ENCODE data around the gene UNC13B.

The UNC13B gene

DNA sequence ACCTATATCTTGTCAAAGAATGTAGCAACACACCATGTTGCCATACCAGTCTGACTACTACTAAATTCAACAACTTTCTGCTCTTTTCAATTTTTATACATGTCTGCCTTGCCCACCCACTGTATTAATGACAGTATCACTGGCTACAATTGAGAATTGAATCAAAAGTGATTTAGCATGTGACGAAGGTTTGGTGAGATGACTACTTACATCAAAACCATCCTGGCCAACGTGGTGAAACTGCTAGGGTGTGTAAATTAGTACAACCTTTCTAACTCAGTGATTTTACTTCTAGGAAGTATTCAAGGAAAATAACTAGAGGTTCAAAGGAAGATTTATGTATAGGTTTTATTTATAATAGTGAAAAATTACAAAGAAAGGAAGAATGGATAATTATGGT lies 109.8 kb downstream of the UNC13B start:
- H3K4me1 ChIP-seq (ENCODE audit: control insufficient read depth, insufficient read depth, low read length), result no peaks in the 10 kb centered on the region
- ChIA-PET CTCF (interaction anchor here (1.2 kb wide), 1 partner anchor 13 kb away, joined by 4 read pairs; no protein-coding TSS in a partner anchor), POLR2A (no interaction called here)
- H3K9me3 ChIP-seq (ENCODE audit: control insufficient read depth, insufficient read depth, low read depth, low read length), result no peaks in the 10 kb centered on the region
- H3K4me3 ChIP-seq (ENCODE audit: low read depth, low read length), result no peak overlapping the region
- TF ChIP-seq ZFP41 (tag by site-specific recombination; IDR thresholded peaks at IDR 0.05; ENCODE audit: borderline replicate concordance), result no peak
- TF ChIP-seq HOXD13 (CRISPR knock-in tag; IDR thresholded peaks at IDR 0.05; ENCODE audit: borderline replicate concordance), result no peak
- no peak for TF ChIP-seq RBAK (tag by site-specific recombination; IDR thresholded peaks at IDR 0.05)
- TF ChIP-seq ZNF521 (tag by site-specific recombination; IDR thresholded peaks at IDR 0.05), result no peak
- no peak for TF ChIP-seq ZNF354C (tag by site-specific recombination; IDR thresholded peaks at IDR 0.05; ENCODE audit: borderline replicate concordance, low read depth)
- no peak for TF ChIP-seq ZNF610 (tag by site-specific recombination; IDR thresholded peaks at IDR 0.05; ENCODE audit: borderline replicate concordance)
- TF ChIP-seq, protein P1, sequence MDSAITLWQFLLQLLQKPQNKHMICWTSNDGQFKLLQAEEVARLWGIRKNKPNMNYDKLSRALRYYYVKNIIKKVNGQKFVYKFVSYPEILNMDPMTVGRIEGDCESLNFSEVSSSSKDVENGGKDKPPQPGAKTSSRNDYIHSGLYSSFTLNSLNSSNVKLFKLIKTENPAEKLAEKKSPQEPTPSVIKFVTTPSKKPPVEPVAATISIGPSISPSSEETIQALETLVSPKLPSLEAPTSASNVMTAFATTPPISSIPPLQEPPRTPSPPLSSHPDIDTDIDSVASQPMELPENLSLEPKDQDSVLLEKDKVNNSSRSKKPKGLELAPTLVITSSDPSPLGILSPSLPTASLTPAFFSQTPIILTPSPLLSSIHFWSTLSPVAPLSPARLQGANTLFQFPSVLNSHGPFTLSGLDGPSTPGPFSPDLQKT (IDR thresholded peaks at IDR 0.05; ENCODE audit: borderline replicate concordance, low read depth, low read length), result no peak
- no peak for TF ChIP-seq MYNN (tag by site-specific recombination; IDR thresholded peaks at IDR 0.05; ENCODE audit: borderline replicate concordance)
- TF ChIP-seq ZNF24 (tag by site-specific recombination; IDR thresholded peaks at IDR 0.05), result no peak
- TF ChIP-seq ZNF416 (tag by site-specific recombination; IDR thresholded peaks at IDR 0.05), result no peak
- TF ChIP-seq ZNF121 (tag by site-specific recombination; IDR thresholded peaks at IDR 0.05), result no peak
- no peak for TF ChIP-seq ZNF366 (tag by site-specific recombination; conservative IDR thresholded peaks at IDR 0.05)
- no peak for TF ChIP-seq ZNF37A (tag by site-specific recombination; IDR thresholded peaks at IDR 0.05)
- TF ChIP-seq, protein P2, sequence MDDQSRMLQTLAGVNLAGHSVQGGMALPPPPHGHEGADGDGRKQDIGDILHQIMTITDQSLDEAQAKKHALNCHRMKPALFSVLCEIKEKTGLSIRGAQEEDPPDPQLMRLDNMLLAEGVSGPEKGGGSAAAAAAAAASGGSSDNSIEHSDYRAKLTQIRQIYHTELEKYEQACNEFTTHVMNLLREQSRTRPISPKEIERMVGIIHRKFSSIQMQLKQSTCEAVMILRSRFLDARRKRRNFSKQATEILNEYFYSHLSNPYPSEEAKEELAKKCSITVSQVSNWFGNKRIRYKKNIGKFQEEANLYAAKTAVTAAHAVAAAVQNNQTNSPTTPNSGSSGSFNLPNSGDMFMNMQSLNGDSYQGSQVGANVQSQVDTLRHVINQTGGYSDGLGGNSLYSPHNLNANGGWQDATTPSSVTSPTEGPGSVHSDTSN (CRISPR knock-in tag; IDR thresholded peaks at IDR 0.05), result no peak
- TF ChIP-seq ZNF830 (tag by site-specific recombination; IDR thresholded peaks at IDR 0.05; ENCODE audit: low read depth), result no peak
- no peak for TF ChIP-seq ZNF175 (tag by site-specific recombination; IDR thresholded peaks at IDR 0.05)
- no peak overlapping the region for H3K27ac ChIP-seq (ENCODE audit: extremely low read depth, low read depth, low read length)
- no peaks in the 10 kb centered on the region for H3K36me3 ChIP-seq (ENCODE audit: control insufficient read depth in 2 of 2, insufficient read depth in 1 of 2, low read length in 2 of 2)

DNA sequence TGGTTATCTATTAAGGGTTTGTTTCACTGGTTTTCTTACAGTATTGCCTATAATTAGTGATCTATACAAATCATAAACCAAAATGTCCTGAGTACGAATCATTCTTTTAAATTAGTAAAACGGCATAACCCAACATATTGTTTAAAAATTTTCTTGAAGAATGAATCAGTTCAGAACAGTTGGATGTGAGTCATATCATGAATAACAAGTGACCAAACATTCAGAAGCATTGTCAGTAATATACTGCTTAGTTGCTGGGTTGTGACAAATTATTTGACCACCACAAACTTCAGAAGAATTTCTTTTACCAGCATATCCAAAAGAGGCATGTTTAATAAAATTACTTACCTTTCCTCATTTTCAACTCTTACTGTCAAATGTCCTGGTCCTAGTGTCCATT lies 111.2 kb downstream of the UNC13B start:
- CTCF ChIA-PET, result interaction anchor here (1.6 kb wide), 1 partner anchor 156 kb away, joined by 5 read pairs; no protein-coding TSS in a partner anchor
- no peak for TF ChIP-seq ZNF248 (tag by site-specific recombination; IDR thresholded peaks at IDR 0.05)
- TF ChIP-seq ZNF426 (tag by site-specific recombination; IDR thresholded peaks at IDR 0.05), result no peak
- TF ChIP-seq ZNF335 (tag by site-specific recombination; conservative IDR thresholded peaks at IDR 0.05), result no peak
- TF ChIP-seq ZNF76 (tag by site-specific recombination; IDR thresholded peaks at IDR 0.05; ENCODE audit: borderline replicate concordance, low read depth), result no peak
- TF ChIP-seq ZNF169 (tag by site-specific recombination; IDR thresholded peaks at IDR 0.05), result no peak
- TF ChIP-seq, protein P3, sequence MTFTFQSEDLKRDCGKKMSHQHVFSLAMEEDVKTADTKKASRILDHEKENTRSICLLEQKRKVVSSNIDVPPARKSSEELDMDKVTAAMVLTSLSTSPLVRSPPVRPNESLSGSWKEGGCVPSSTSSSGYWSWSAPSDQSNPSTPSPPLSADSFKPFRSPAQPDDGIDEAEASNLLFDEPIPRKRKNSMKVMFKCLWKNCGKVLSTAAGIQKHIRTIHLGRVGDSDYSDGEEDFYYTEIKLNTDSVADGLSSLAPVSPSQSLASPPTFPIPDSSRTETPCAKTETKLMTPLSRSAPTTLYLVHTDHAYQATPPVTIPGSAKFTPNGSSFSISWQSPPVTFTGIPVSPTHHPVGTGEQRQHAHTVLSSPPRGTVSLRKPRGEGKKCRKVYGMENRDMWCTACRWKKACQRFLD (tag by site-specific recombination; IDR thresholded peaks at IDR 0.05), result no peak
- TF ChIP-seq ZNF626 (tag by site-specific recombination; IDR thresholded peaks at IDR 0.05), result no peak
- TF ChIP-seq GLI4 (tag by site-specific recombination; IDR thresholded peaks at IDR 0.05), result no peak
- TF ChIP-seq ZBTB17 (tag by site-specific recombination; IDR thresholded peaks at IDR 0.05), result no peak
- TF ChIP-seq ZNF658 (tag by site-specific recombination; IDR thresholded peaks at IDR 0.05), result no peak
- no peak for TF ChIP-seq ZNF416 (tag by site-specific recombination; IDR thresholded peaks at IDR 0.05)
- TF ChIP-seq ZNF133 (tag by site-specific recombination; IDR thresholded peaks at IDR 0.05), result no peak
- no peak for TF ChIP-seq ZNF768 (tag by site-specific recombination; IDR thresholded peaks at IDR 0.05)
- no peak for TF ChIP-seq ZNF501 (tag by site-specific recombination; IDR thresholded peaks at IDR 0.05)
- TF ChIP-seq, protein P4, sequence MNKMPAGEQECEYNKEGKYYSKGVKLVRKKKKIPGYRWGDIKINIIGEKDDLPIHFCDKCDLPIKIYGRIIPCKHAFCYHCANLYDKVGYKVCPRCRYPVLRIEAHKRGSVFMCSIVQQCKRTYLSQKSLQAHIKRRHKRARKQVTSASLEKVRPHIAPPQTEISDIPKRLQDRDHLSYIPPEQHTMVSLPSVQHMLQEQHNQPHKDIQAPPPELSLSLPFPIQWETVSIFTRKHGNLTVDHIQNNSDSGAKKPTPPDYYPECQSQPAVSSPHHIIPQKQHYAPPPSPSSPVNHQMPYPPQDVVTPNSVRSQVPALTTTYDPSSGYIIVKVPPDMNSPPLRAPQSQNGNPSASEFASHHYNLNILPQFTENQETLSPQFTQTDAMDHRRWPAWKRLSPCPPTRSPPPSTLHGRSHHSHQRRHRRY (tag by site-specific recombination; IDR thresholded peaks at IDR 0.05), result no peak
- TF ChIP-seq SCRT2 (tag by site-specific recombination; IDR thresholded peaks at IDR 0.05), result no peak
- TF ChIP-seq, protein P5, sequence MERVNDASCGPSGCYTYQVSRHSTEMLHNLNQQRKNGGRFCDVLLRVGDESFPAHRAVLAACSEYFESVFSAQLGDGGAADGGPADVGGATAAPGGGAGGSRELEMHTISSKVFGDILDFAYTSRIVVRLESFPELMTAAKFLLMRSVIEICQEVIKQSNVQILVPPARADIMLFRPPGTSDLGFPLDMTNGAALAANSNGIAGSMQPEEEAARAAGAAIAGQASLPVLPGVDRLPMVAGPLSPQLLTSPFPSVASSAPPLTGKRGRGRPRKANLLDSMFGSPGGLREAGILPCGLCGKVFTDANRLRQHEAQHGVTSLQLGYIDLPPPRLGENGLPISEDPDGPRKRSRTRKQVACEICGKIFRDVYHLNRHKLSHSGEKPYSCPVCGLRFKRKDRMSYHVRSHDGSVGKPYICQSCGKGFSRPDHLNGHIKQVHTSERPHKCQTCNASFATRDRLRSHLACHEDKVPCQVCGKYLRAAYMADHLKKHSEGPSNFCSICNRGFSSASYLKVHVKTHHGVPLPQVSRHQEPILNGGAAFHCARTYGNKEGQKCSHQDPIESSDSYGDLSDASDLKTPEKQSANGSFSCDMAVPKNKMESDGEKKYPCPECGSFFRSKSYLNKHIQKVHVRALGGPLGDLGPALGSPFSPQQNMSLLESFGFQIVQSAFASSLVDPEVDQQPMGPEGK (tag by site-specific recombination; IDR thresholded peaks at IDR 0.05), result no peak

More for the DNA sequence above, 111.2 kb downstream of the UNC13B start:
- POLR2A ChIA-PET, result no interaction called here
- Histone ChIP-seq H3K27ac (ENCODE audit: extremely low read depth, low read depth, low read length) (no peak overlapping the region), H3K36me3 (ENCODE audit: control insufficient read depth in 2 of 2, insufficient read depth in 1 of 2, low read length in 2 of 2) (no peaks in the 10 kb centered on the region), H3K9me3 (ENCODE audit: control insufficient read depth, insufficient read depth, low read depth, low read length) (no peaks in the 10 kb centered on the region), H3K4me1 (ENCODE audit: control insufficient read depth, insufficient read depth, low read length) (no peaks in the 10 kb centered on the region), H3K4me3 (ENCODE audit: low read depth, low read length) (no peak overlapping the region)
